Activated CD4-positive, alpha-beta T cell treated with anti-CD3 and anti-CD28 coated beads, Interleukin-2, amount 50 U/mL, for 24 hours (primary cell): Measurements from ENCODE around the gene PALM.

ENCODE experiments used
- DNase-seq, 2 donors: peaks; one replicate each; pipeline ENCODE4 v3.0.0-alpha.2; 2020; ENCODE audit warnings: low read depth in 1 of 2, low spot score in 1 of 2

PALM gene

GRCh38 chr19:750640-751423 lies 42.1 kb downstream of the PALM start, which contains the start of gene MISP:
MISP (plus strand) TSS chr19:751112; CDS start chr19:756947, 5,835 bp downstream.
- no peak for DNase-seq

GRCh38 chr19:751501-752341 lies 43.0 kb downstream of the PALM start:
- no peak for DNase-seq

GRCh38 chr19:752652-753517 lies 44.1 kb downstream of the PALM start:
- DNase-seq = no peak

GRCh38 chr19:754530-754929 lies 45.8 kb downstream of the PALM start:
- DNase-seq = no peak

GRCh38 chr19:755063-755462 lies 46.3 kb downstream of the PALM start:
- DNase-seq = no peak

- DNase-seq = peak in 1 of 2 donors; percentile 10
Measured at GRCh38 chr19:756236-756635, 47.5 kb downstream of the PALM start.

- DNase-seq = no peak
Measured at GRCh38 chr19:756821-757688, 48.3 kb downstream of the PALM start.

- DNase-seq = no peak
Measured at GRCh38 chr19:757811-758668, 49.3 kb downstream of the PALM start.

GRCh38 chr19:763181-763580 lies 54.4 kb downstream of the PALM start:
- DNase-seq = no peak

- DNase-seq = no peak
Measured at GRCh38 chr19:763869-764268, 55.1 kb downstream of the PALM start.

- DNase-seq = no peak
Measured at GRCh38 chr19:764301-764700, 55.6 kb downstream of the PALM start.

GRCh38 chr19:765179-765738 lies 56.5 kb downstream of the PALM start:
- no peak for DNase-seq

GRCh38 chr19:768424-768823 lies 59.7 kb downstream of the PALM start:
- DNase-seq = no peak

GRCh38 chr19:769616-770015 lies 60.9 kb downstream of the PALM start:
- DNase-seq = no peak

- no peak for DNase-seq
Measured at GRCh38 chr19:771332-771785, 62.6 kb downstream of the PALM start.

GRCh38 chr19:772063-772462 lies 63.3 kb downstream of the PALM start:
- no peak for DNase-seq

- DNase-seq = no peak
Measured at GRCh38 chr19:772730-773436, 64.1 kb downstream of the PALM start.

GRCh38 chr19:776549-776948 lies 67.8 kb downstream of the PALM start:
- no peak for DNase-seq
